T47D (cell line): ENCODE data around the gene PRSS1.

Experiments used
- DNase-seq, 2 experiments: peaks; one replicate each; pipeline versions ENCODE4 v3.0.0 to v3.0.0-alpha.2; 2011 to 2012; ENCODE audit warnings: low read depth in 1 of 2, low spot score in 1 of 2
- JUND ChIP-seq: IDR thresholded peaks from 2 replicates; pipeline ENCODE4 v1.6.1; 2012; ENCODE audit warnings: low read depth
- in situ Hi-C: cut with HindIII; loops from 2 replicates; pipeline ENCODE4 v1.10.0; 2016; ENCODE audit warnings: low sequenced_read_pairs, low pct_unique_long_range_greater_than_20kb

Gene PRSS1

GRCh38 chr7:142785841-142786250 is 36.6 kb downstream of the PRSS1 start:
- DNase-seq = no peak
- in situ Hi-C loops = no loop called here
- TF ChIP-seq JUND = no peak

- in situ Hi-C loops = no loop called here
- TF ChIP-seq JUND = no peak
- no peak for DNase-seq
Observed at GRCh38 chr7:142787034-142787768, 37.9 kb downstream of the PRSS1 start.

GRCh38 chr7:142787783-142788182 is 38.5 kb downstream of the PRSS1 start:
- DNase-seq = no peak
- TF ChIP-seq JUND = no peak
- in situ Hi-C loops = no loop called here

- no peak for TF ChIP-seq JUND
- no peak for DNase-seq
- in situ Hi-C loops = no loop called here
Observed at GRCh38 chr7:142788303-142789289, 39.3 kb downstream of the PRSS1 start.

- in situ Hi-C loops = no loop called here
- DNase-seq = no peak
- TF ChIP-seq JUND = no peak
Observed at GRCh38 chr7:142789441-142789840, 40.2 kb downstream of the PRSS1 start.

- DNase-seq = no peak
- in situ Hi-C loops = no loop called here
- TF ChIP-seq JUND = no peak
Observed at GRCh38 chr7:142790056-142790455, 40.8 kb downstream of the PRSS1 start.

- no peak for DNase-seq
- no peak for TF ChIP-seq JUND
- in situ Hi-C loops = no loop called here
Observed at GRCh38 chr7:142790555-142790954, 41.3 kb downstream of the PRSS1 start.

- TF ChIP-seq JUND = no peak
- in situ Hi-C loops = no loop called here
- no peak for DNase-seq
Observed at GRCh38 chr7:142791502-142791901, 42.2 kb downstream of the PRSS1 start.

- in situ Hi-C loops = no loop called here
- no peak for TF ChIP-seq JUND
Observed at GRCh38 chr7:142792129-142792528, 42.9 kb downstream of the PRSS1 start.

GRCh38 chr7:142792593-142792992 is 43.3 kb downstream of the PRSS1 start:
- DNase-seq = no peak
- TF ChIP-seq JUND = no peak
- in situ Hi-C loops = no loop called here

More at GRCh38 chr7:142792129-142792528, 42.9 kb downstream of the PRSS1 start:
- no peak for DNase-seq

GRCh38 chr7:142793156-142793555 is 43.9 kb downstream of the PRSS1 start:
- no peak for DNase-seq
- in situ Hi-C loops = no loop called here
- TF ChIP-seq JUND = no peak

- DNase-seq = no peak
- TF ChIP-seq JUND = no peak
Observed at GRCh38 chr7:142795339-142795863, 46.1 kb downstream of the PRSS1 start.

GRCh38 chr7:142796001-142796500 is 46.8 kb downstream of the PRSS1 start:
- in situ Hi-C loops = no loop called here
- no peak for DNase-seq
- TF ChIP-seq JUND = no peak

More at GRCh38 chr7:142795339-142795863, 46.1 kb downstream of the PRSS1 start:
- in situ Hi-C loops = no loop called here
